HuH-7.5 (cell line): ENCODE data around the gene TRAPPC2L.
"Not testable (repeated sequence)": the region's sequence is repeated elsewhere in the genome, so short reads cannot be mapped to it uniquely, and the experiment has no call there.

Experiments used
- DNase-seq: peaks from one replicate; pipeline ENCODE4 v3.0.0; 2011; ENCODE audit warnings: low spot score

TRAPPC2L gene

GRCh38 chr16:88893127-88893968 is 36.4 kb downstream of the TRAPPC2L start:
- no peak for DNase-seq

GRCh38 chr16:88894266-88894665 is 37.3 kb downstream of the TRAPPC2L start:
- DNase-seq: not testable (repeated sequence)

GRCh38 chr16:88894681-88895300 is 37.9 kb downstream of the TRAPPC2L start:
- DNase-seq: no peak

GRCh38 chr16:88895335-88895734 is 38.4 kb downstream of the TRAPPC2L start:
- no peak for DNase-seq

- no peak for DNase-seq
Observed at GRCh38 chr16:88896238-88897070, 39.5 kb downstream of the TRAPPC2L start.

- DNase-seq: no peak
Observed at GRCh38 chr16:88897696-88898425, 40.9 kb downstream of the TRAPPC2L start.

GRCh38 chr16:88899901-88900661 is 43.2 kb downstream of the TRAPPC2L start:
- DNase-seq: no peak

GRCh38 chr16:88900662-88901052 is 43.7 kb downstream of the TRAPPC2L start:
- DNase-seq: no peak

GRCh38 chr16:88901718-88902337 is 44.9 kb downstream of the TRAPPC2L start:
- DNase-seq: no peak

GRCh38 chr16:88902744-88903143 is 45.8 kb downstream of the TRAPPC2L start:
- no peak for DNase-seq

- DNase-seq: no peak
Observed at GRCh38 chr16:88903267-88903666, 46.3 kb downstream of the TRAPPC2L start.

- no peak for DNase-seq
Observed at GRCh38 chr16:88904676-88905365, 47.9 kb downstream of the TRAPPC2L start.

- no peak for DNase-seq
Observed at GRCh38 chr16:88905563-88905962, 48.6 kb downstream of the TRAPPC2L start.

- no peak for DNase-seq
Observed at GRCh38 chr16:88906020-88906419, 49.1 kb downstream of the TRAPPC2L start.

GRCh38 chr16:88906535-88907105 is 49.7 kb downstream of the TRAPPC2L start:
- DNase-seq: no peak

- no peak for DNase-seq
Observed at GRCh38 chr16:88907768-88908167, 50.8 kb downstream of the TRAPPC2L start.

- DNase-seq: no peak
Observed at GRCh38 chr16:88908307-88908706, 51.4 kb downstream of the TRAPPC2L start.

- no peak for DNase-seq
Observed at GRCh38 chr16:88909431-88910210, 52.7 kb downstream of the TRAPPC2L start.
